HCT116 (cell line): ENCODE results near the gene MAP2K2. TPM values are rescaled to one million over a fixed set of nuclear protein-coding genes. Genes with fewer than 3 reads are reported as not detected.

Experiments
- ATAC-seq: fragments of 200-7000 bp; cut with Tn5 transposase; 2 replicates; pipeline ENCODE4 v1.9.1; 2020; ENCODE audit warnings: mild to moderate bottlenecking, moderate library complexity
- BruUV-seq: library from RNA; stranded (reverse); fragments of 400-500 nt; replicated peaks from 2 replicates; lab custom pipeline; 2021; lab: Mats Ljungman, UMichigan
- CTCF ChIA-PET: fragments of 300-600 bp; sonication (Branson Sonifier 250); formaldehyde crosslinking; loops from one replicate; lab custom pipeline; 2021; ENCODE audit warnings: antibody characterized with exemption; lab: Charles Lee
- POLR2A ChIA-PET: fragments of 300-600, 350-600 bp; sonication (Branson Sonifier 250); formaldehyde crosslinking; loops from one replicate; lab custom pipeline; 2021; ENCODE audit warnings: antibody characterized with exemption; lab: Charles Lee
- RAD21 ChIA-PET, 2 experiments: fragments of 300-600 bp; sonication (Branson Sonifier 250); formaldehyde crosslinking; loops; one replicate each; lab custom pipeline; 2023; ENCODE audit warnings: low total read pairs in 2 of 2; ENCODE audit not compliant: uncharacterized antibody in 2 of 2, unreplicated experiment in 2 of 2, low non-redundant PET in 1 of 2; lab: Charles Lee
- DNase-seq: peaks from one replicate; pipeline ENCODE4 v3.0.0-alpha.2; 2010; ENCODE audit warnings: low read depth, low spot score
- H2AFZ ChIP-seq: fragments of 200-600 bp; shearing (Covaris generic), sonication (generic); 2 replicates; pipeline ENCODE4 v1.6.1; 2017; ENCODE audit warnings: low read depth, mixed run types, mixed read lengths, antibody characterized with exemption, low read length; ENCODE audit not compliant: poor library complexity, severe bottlenecking
- H3K27ac ChIP-seq: 2 replicates; pipeline ENCODE4 v1.5.1; 2012; ENCODE audit warnings: low read depth, low read length
- H3K27me3 ChIP-seq: fragments of 200-600 bp; sonication (generic); 2 replicates; pipeline ENCODE4 v1.6.1; 2016; ENCODE audit warnings: mixed run types, low read length, mixed read lengths; ENCODE audit not compliant: insufficient read depth
- H3K36me3 ChIP-seq, 2 experiments: fragments of 200-500 bp in 1 of 2; fragments of 200-600 bp in 1 of 2; sonication (Bioruptor generic) in 1 of 2; sonication (generic) in 1 of 2; 2 replicates each; pipeline versions ENCODE4 v1.5.1 to v1.6.1; 2014 to 2016; ENCODE audit warnings: low read length in 2 of 2, inconsistent platforms in 1 of 2, mixed read lengths in 1 of 2, mixed run types in 1 of 2; ENCODE audit not compliant: insufficient read depth in 2 of 2, control insufficient read depth in 1 of 2
- H3K4me1 ChIP-seq, 2 experiments: fragments of 200-600 bp in 1 of 2; sonication (generic) in 1 of 2; 2 replicates each; pipeline versions ENCODE4 v1.5.1 to v1.6.1; 2012 to 2017; ENCODE audit warnings: low read length in 2 of 2, inconsistent platforms in 1 of 2, mild to moderate bottlenecking in 1 of 2, mixed read lengths in 1 of 2, mixed run types in 1 of 2, moderate library complexity in 1 of 2; ENCODE audit not compliant: insufficient read depth in 2 of 2, control insufficient read depth in 1 of 2
- H3K4me2 ChIP-seq: fragments of 200-600 bp; sonication (generic); 2 replicates; pipeline ENCODE4 v1.6.1; 2017; ENCODE audit warnings: mixed run types, low read length, mixed read lengths
- H3K4me3 ChIP-seq, 2 experiments: fragments of 200-600 bp in 1 of 2; sonication (generic) in 1 of 2; replicated peaks in 1 of 2; 2 replicates each; pipeline ENCODE4 v1.5.1; 2011 to 2016; ENCODE audit warnings: low read length in 2 of 2, control low read depth in 1 of 2, low read depth in 1 of 2, mild to moderate bottlenecking in 1 of 2, mixed read lengths in 1 of 2, mixed run types in 1 of 2
- H3K79me2 ChIP-seq: fragments of 200-600 bp; sonication (generic); 2 replicates; pipeline ENCODE4 v1.6.1; 2017; ENCODE audit warnings: mild to moderate bottlenecking, mixed run types, low read length, moderate library complexity, mixed read lengths; ENCODE audit not compliant: insufficient read depth
- H3K9ac ChIP-seq: fragments of 200-600 bp; sonication (generic); 2 replicates; pipeline ENCODE4 v1.6.1; 2016; ENCODE audit warnings: low read length, mixed read lengths
- H3K9me2 ChIP-seq: fragments of 200-600 bp; sonication (generic), shearing (Covaris generic); 2 replicates; pipeline ENCODE4 v1.6.1; 2017; ENCODE audit warnings: mixed run types, mild to moderate bottlenecking, moderate library complexity; ENCODE audit not compliant: insufficient read depth
- H3K9me3 ChIP-seq, 2 experiments: fragments of 200-500 bp in 1 of 2; fragments of 200-600 bp in 1 of 2; sonication (Bioruptor generic) in 1 of 2; sonication (generic) in 1 of 2; 2 replicates each; pipeline ENCODE4 v1.6.1; 2014 to 2017; ENCODE audit warnings: low read length in 2 of 2, mixed read lengths in 2 of 2, inconsistent platforms in 1 of 2, low read depth in 1 of 2, mild to moderate bottlenecking in 1 of 2, mixed run types in 1 of 2, moderate library complexity in 1 of 2; ENCODE audit not compliant: control insufficient read depth in 1 of 2, insufficient read depth in 1 of 2
- H4K20me1 ChIP-seq: fragments of 200-600 bp; sonication (generic), shearing (Covaris generic); 2 replicates; pipeline ENCODE4 v1.6.1; 2017; ENCODE audit warnings: mixed run types, mild to moderate bottlenecking, moderate library complexity; ENCODE audit not compliant: insufficient read depth
- ATF3 ChIP-seq: IDR thresholded peaks from 2 replicates; pipeline ENCODE4 v1.6.1; 2012
- EGR1 ChIP-seq: IDR thresholded peaks from 2 replicates; pipeline ENCODE4 v1.6.1; 2012; ENCODE audit warnings: low read depth
- EZH2 ChIP-seq: fragments of 200-600 bp; sonication (generic); IDR thresholded peaks from 2 replicates; pipeline ENCODE4 v1.6.1; 2017; ENCODE audit warnings: antibody characterized with exemption, mixed run types
- EZH2phosphoT487 ChIP-seq: fragments of 200-600 bp; IDR thresholded peaks from 2 replicates; pipeline ENCODE4 v1.6.1; 2018; ENCODE audit warnings: antibody characterized with exemption, borderline replicate concordance
- FOSL1 ChIP-seq: IDR thresholded peaks from 2 replicates; pipeline ENCODE4 v1.6.1; 2012; ENCODE audit warnings: low read depth
- POLR2A ChIP-seq: IDR thresholded peaks from 2 replicates; pipeline ENCODE4 v1.7.0; 2011; ENCODE audit warnings: borderline replicate concordance; ENCODE audit not compliant: insufficient read depth, insufficient read length; ENCODE audit errors: extremely low read depth
- POLR2AphosphoS5 ChIP-seq: IDR thresholded peaks from 2 replicates; pipeline ENCODE4 v1.6.1; 2011; ENCODE audit warnings: mild to moderate bottlenecking, low read depth, low read length, moderate library complexity
- RAD21 ChIP-seq: IDR thresholded peaks from 2 replicates; pipeline ENCODE4 v1.6.1; 2012; ENCODE audit warnings: low read depth, mild to moderate bottlenecking
- REST ChIP-seq: IDR thresholded peaks from 2 replicates; pipeline ENCODE4 v1.6.1; 2012; ENCODE audit warnings: low read depth
- SP1 ChIP-seq: IDR thresholded peaks from 2 replicates; pipeline ENCODE4 v1.6.1; 2012; ENCODE audit warnings: low read depth
- YY1 ChIP-seq: IDR thresholded peaks from 2 replicates; pipeline ENCODE4 v1.6.1; 2011; ENCODE audit warnings: low read length, low read depth, moderate library complexity, mild to moderate bottlenecking; ENCODE audit not compliant: insufficient replicate concordance; ENCODE audit errors: extremely low read depth
- ZBTB33 ChIP-seq: IDR thresholded peaks from 2 replicates; pipeline ENCODE4 v1.6.1; 2011; ENCODE audit warnings: mild to moderate bottlenecking, low read length, moderate library complexity; ENCODE audit not compliant: insufficient replicate concordance; ENCODE audit errors: extremely low read depth
- ZFX ChIP-seq: fragments of 450-650 bp; IDR thresholded peaks from 2 replicates; pipeline ENCODE4 v1.6.1; 2017
- intact Hi-C: fragments of 100-400 bp; cut with micrococcal nuclease; formaldehyde crosslinking; loops from 2 replicates; pipeline ENCODE4 v1.10.0; 2022
- total RNA-seq: library from RNA; stranded (reverse); gene quantifications from one replicate; pipeline ENCODE4 v1.2.1, GENCODE V29; 2021; ENCODE audit not compliant: unreplicated experiment

MAP2K2 gene
- total RNA-seq, 1 experiment from 2014 or later, result 186 TPM

DNA sequence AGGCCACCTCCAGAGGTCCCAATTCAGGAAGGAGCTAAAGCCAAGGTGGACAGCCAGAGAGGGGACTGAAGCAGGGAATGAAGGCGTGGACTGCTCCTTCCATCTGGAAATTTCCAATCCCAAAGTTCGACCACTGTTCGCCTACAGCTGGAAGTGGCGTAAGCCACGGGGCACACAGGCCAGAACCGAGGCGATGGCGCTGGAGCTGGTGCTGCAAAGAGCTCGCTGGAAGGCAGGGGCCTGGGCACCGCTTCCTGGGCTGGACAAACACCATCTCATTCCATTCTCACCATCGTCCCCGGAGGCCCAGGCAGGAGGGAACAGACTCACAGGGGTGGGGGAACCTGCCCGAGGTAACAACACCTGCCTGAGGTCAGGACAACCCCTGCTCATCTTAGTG, 4.2 kb downstream of the MAP2K2 start:
- intact Hi-C loops, result no loop called here
- H2AFZ ChIP-seq, result no peak overlapping the region
- peaks cover 46% of the 10 kb centered on the region for H3K79me2 ChIP-seq
- peaks cover 9 to 16% of the 10 kb centered on the region in 2 experiments for H3K4me1 ChIP-seq
- POLR2A ChIA-PET, result no interaction called here
- H3K36me3 ChIP-seq, result peaks cover 0 to 6% of the 10 kb centered on the region in 2 experiments; a peak in 2 of 4 replicates
- no peak overlapping the region for H3K4me3 ChIP-seq
- no peak overlapping the region for H3K9ac ChIP-seq
- no TSS peak for BruUV-seq
- no peak overlapping the region for H3K27ac ChIP-seq
- RAD21 ChIA-PET, result no interaction called here
- ATAC-seq, result no peak
- H3K4me2 ChIP-seq, result no peak overlapping the region
- CTCF ChIA-PET, result interaction anchor here (0.8 kb wide), 1 partner anchor 20 kb away, joined by 4 read pairs; no protein-coding TSS in a partner anchor
- DNase-seq, result no peak
- no peaks in the 10 kb centered on the region for H3K27me3 ChIP-seq
- H3K9me3 ChIP-seq, result no peaks in the 10 kb centered on the region
- H4K20me1 ChIP-seq, result no peaks in the 10 kb centered on the region
- TF ChIP-seq ATF3 (no peak), POLR2AphosphoS5 (no peak), FOSL1 (no peak), SP1 (no peak), EZH2phosphoT487 (no peak), YY1 (no peak), EZH2 (no peak), POLR2A (no peak), REST (no peak), ZBTB33 (no peak), RAD21 (no peak), ZFX (no peak), EGR1 (no peak)
- TF ChIP-seq, all 23 proteins: peak for 0
- no peaks in the 10 kb centered on the region for H3K9me2 ChIP-seq
